Testis (tissue), 3 donors: Measurements from ENCODE around the gene SKIC2. TPM values are rescaled to one million over a fixed set of nuclear protein-coding genes. Genes with fewer than 3 reads are reported as not detected.

Source experiments
- DNase-seq: peaks from one replicate; pipeline ENCODE4 v3.0.0-alpha.2; 2019
- H3K27ac ChIP-seq, 2 donors: fragments of 200-600 bp; sonication (generic); one replicate each; pipeline ENCODE4 v1.5.1; 2019
- H3K27me3 ChIP-seq: fragments of 200-600 bp; sonication (generic); one replicate; pipeline ENCODE4 v1.5.1; 2019
- H3K36me3 ChIP-seq: fragments of 200-600 bp; sonication (generic); one replicate; pipeline ENCODE4 v1.5.1; 2017; ENCODE audit warnings: low read depth; ENCODE audit errors: missing control alignments
- H3K4me1 ChIP-seq: fragments of 200-600 bp; sonication (generic); one replicate; pipeline ENCODE4 v1.5.1; 2019
- H3K4me3 ChIP-seq, 2 donors: fragments of 200-600 bp; sonication (generic); one replicate each; pipeline ENCODE4 v1.5.1; 2017 to 2019
- H3K9me3 ChIP-seq: fragments of 200-600 bp; sonication (generic); one replicate; pipeline ENCODE4 v1.5.1; 2017
- POLR2A ChIP-seq: fragments of 450-650 bp; IDR thresholded peaks from one replicate; pipeline ENCODE4 v1.6.1; 2017; ENCODE audit warnings: antibody characterized with exemption, mild to moderate bottlenecking, moderate library complexity
- WGBS, 2 donors: methylation state at CpG; one replicate each; pipeline ENCODE4 v1.1.5; 2018; 5-methylcytosine and 5-hydroxymethylcytosine counted together
- intact Hi-C: fragments of 100-400 bp; cut with DNase I; formaldehyde crosslinking; loops from one replicate; pipeline ENCODE4 v1.15.1; 2023; ENCODE audit warnings: low total_unique reads
- polyA plus RNA-seq: library from polyadenylated mRNA; stranded (reverse); fragments of 350-450 nt; fragmentation: Illumina TruSeq; extraction: RNeasy Lipid Tissue Mini Kit (QIAGEN cat#74804); gene quantifications from one replicate; pipeline ENCODE4 v1.2.3, GENCODE V29; 2014; ENCODE audit warnings: low read depth, low replicate concordance; ENCODE audit not compliant: insufficient read depth
- total RNA-seq, 2 donors: library from RNA; depleted of rRNA; stranded (reverse); fragments of >200 nt; gene quantifications; one replicate each; pipeline ENCODE4 v1.2.3, GENCODE V29; 2016
- TF ChIP-seq, protein P1 (sequence below), 3 experiments: fragments of 450-650 bp in 2 of 3; fragments of 200-600 bp in 1 of 3; sonication (generic) in 1 of 3; IDR thresholded peaks; one replicate each; pipeline ENCODE4 v1.5.1; 2016 to 2019; ENCODE audit warnings: antibody characterized with exemption in 3 of 3, mild to moderate bottlenecking in 2 of 3, moderate library complexity in 1 of 3

The SKIC2 gene
- total and polyA plus RNA-seq, 3 donors from 2014 or later: 39.6 to 73.0 (median 59.2) TPM

DNA sequence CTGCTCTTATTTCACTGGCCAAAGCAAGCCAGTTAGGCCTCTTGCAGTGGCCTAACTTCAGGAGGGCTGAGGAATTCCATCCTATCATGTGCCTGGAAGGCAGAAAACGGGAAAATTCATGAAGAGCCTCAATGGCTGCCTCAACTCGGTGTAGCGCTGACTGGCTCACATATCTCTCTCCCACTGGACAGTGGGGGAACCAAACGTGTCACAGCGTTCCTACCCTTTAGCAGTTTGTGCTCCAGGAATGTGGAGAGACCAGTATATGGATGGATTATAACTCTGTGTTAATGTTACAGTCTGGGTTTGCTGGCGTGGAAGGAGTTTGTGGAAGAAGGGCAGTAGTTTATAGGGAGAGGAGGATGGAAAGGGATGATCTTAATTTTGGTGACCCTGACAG lies 43.2 kb upstream of the SKIC2 start:
- no peak overlapping the region for H3K4me3 ChIP-seq
- no peak overlapping the region for H3K27ac ChIP-seq
- no peaks in the 10 kb centered on the region for H3K36me3 ChIP-seq
- H3K27me3 ChIP-seq: no peaks in the 10 kb centered on the region
- TF ChIP-seq POLR2A: no peak
- TF ChIP-seq, protein P1, sequence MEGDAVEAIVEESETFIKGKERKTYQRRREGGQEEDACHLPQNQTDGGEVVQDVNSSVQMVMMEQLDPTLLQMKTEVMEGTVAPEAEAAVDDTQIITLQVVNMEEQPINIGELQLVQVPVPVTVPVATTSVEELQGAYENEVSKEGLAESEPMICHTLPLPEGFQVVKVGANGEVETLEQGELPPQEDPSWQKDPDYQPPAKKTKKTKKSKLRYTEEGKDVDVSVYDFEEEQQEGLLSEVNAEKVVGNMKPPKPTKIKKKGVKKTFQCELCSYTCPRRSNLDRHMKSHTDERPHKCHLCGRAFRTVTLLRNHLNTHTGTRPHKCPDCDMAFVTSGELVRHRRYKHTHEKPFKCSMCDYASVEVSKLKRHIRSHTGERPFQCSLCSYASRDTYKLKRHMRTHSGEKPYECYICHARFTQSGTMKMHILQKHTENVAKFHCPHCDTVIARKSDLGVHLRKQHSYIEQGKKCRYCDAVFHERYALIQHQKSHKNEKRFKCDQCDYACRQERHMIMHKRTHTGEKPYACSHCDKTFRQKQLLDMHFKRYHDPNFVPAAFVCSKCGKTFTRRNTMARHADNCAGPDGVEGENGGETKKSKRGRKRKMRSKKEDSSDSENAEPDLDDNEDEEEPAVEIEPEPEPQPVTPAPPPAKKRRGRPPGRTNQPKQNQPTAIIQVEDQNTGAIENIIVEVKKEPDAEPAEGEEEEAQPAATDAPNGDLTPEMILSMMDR (IDR thresholded peaks at IDR 0.05): no peak
- intact Hi-C loops: no loop called here
- no peaks in the 10 kb centered on the region for H3K9me3 ChIP-seq
- 77 to 78% methylated on average over 6 of the region's 6 CpGs for WGBS, 2 donors
- H3K4me1 ChIP-seq: peaks cover 2% of the 10 kb centered on the region
- no peak for DNase-seq

DNA sequence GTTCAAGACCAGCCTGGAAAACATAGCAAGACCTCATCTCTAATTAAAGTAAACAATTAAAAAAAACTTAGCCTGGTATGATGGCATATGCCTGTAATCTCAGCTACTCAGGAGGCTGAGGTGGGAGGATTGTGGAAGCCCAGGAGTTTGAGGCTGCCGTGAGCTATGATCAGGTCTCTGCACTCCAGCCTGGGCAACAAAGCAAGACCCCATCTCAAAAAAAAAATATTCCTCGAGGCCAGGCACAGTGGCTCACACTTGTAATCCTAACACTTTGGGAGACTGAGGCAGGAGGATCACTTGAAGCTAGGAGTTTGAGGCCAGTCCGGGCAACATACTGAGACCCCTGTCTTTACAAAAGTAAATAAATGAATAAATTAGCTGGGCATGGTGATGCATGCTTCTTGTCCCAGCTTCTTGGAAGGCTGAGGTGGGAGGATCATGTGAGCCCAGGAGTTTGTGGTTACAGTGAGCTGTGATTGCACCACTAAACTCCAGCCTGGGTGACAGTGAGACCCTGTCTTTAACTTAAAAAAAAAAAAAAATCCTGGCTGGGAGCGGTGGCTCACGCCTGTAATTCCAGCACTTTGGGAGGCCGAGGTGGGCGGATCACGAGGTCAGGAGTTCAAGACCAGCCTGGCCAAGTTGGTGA lies 40.8 kb upstream of the SKIC2 start:
- no peak for DNase-seq
- WGBS, 2 donors: 81 to 87% methylated on average over 8 of the region's 8 CpGs

DNA sequence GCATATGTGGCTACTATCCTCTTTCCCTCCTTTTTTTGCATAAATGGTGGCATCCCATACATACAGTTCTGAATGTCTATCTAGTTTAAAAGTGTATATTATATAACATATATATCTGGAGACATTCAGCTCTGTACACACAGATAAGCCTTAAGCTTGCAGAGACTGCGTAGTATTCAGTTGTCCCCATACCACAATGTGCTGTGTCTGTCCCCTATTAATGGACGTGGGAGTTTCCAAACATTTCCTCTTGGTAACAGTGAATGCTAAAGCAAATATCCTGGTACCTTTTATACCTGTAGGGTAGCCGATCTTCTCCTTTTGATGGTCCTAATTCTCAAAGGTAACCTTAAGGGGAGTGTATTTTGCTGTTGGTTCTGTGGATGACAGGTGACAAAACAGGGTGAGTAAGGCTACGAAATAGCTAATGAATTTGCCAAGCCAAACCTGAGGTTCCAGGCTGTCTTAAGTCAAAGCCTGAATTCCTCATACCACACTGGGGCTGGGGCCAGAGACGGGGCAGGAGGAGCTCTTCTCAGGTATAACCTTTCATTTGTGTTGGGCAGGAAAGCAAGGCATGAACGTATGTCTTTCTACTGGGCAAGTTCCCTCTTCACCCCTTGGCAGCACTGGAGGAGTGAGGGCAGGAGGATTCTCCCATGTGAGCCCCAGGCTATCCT lies 39.2 kb upstream of the SKIC2 start:
- 82 to 86% methylated on average over 6 of the region's 6 CpGs for WGBS, 2 donors
- Histone ChIP-seq H3K4me1 (peaks cover 2% of the 10 kb centered on the region), H3K36me3 (no peaks in the 10 kb centered on the region), H3K9me3 (no peaks in the 10 kb centered on the region), H3K27ac (no peak overlapping the region), H3K27me3 (no peaks in the 10 kb centered on the region), H3K4me3 (no peak overlapping the region)
- DNase-seq: no peak
- intact Hi-C loops: no loop called here
- TF ChIP-seq POLR2A: no peak
- TF ChIP-seq, protein P1 (IDR thresholded peaks at IDR 0.05): no peak

More for the DNA sequence above, 40.8 kb upstream of the SKIC2 start:
- TF ChIP-seq POLR2A: no peak
- TF ChIP-seq, protein P1 (IDR thresholded peaks at IDR 0.05): no peak
- no peaks in the 10 kb centered on the region for H3K9me3 ChIP-seq
- H3K27ac ChIP-seq: no peak overlapping the region
- H3K27me3 ChIP-seq: no peaks in the 10 kb centered on the region
- intact Hi-C loops: no loop called here
- H3K4me3 ChIP-seq: no peak overlapping the region
- no peaks in the 10 kb centered on the region for H3K36me3 ChIP-seq
- H3K4me1 ChIP-seq: peaks cover 2% of the 10 kb centered on the region

DNA sequence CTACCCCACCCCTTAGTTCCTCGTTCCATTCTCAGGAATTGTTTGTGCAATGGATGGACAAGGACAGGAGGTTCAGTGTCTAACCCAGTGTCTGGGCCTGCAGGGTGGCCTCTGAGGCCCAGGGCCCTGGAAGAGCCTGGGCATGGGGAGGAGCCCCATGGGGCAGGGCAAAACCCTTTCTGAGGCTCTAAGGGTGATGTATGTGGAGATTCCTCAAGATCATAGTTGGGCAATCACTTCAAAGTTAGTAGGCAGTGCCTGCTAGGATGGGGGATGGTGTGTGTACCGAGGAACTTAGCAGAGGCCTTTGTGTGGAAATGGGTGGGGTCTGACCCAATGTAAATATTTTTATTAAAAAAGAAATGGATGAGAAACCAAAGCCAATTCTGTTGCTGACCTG lies 38.2 kb upstream of the SKIC2 start:
- H3K27ac ChIP-seq: no peak overlapping the region
- intact Hi-C loops: no loop called here
- no peak for TF ChIP-seq POLR2A
- TF ChIP-seq, protein P1 (IDR thresholded peaks at IDR 0.05): no peak
- H3K27me3 ChIP-seq: no peaks in the 10 kb centered on the region
- peaks cover 2% of the 10 kb centered on the region for H3K4me1 ChIP-seq
- no peak overlapping the region for H3K4me3 ChIP-seq
- no peaks in the 10 kb centered on the region for H3K36me3 ChIP-seq
- no peaks in the 10 kb centered on the region for H3K9me3 ChIP-seq
- 73 to 87% methylated on average over 2 of the region's 2 CpGs for WGBS, 2 donors
- no peak for DNase-seq

DNA sequence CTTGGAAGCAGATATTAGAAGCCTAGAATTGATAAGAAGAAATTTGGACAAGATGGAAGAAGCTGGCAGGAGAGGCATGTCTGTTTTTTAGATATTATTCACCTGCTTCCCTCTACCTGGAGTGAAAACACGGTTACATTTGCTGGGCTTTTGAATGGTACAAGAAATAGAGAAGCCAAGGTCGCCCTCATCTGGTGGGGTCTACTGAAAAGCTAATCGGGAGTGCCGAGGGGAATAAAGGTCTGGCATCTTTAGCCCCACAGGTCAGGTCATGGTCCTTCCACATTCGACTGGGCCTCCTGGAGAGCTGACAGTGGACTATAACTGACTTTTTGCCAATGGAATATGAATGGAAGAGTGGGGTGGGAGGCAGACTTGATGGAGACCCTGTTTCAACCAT lies 36.0 kb upstream of the SKIC2 start:
- Histone ChIP-seq H3K4me1 (no peaks in the 10 kb centered on the region), H3K9me3 (no peaks in the 10 kb centered on the region), H3K27ac (no peak overlapping the region), H3K4me3 (no peak overlapping the region), H3K36me3 (no peaks in the 10 kb centered on the region), H3K27me3 (no peaks in the 10 kb centered on the region)
- peak; percentile 43 for DNase-seq
- WGBS, 2 donors: 31 to 40% methylated on average over 5 of the region's 5 CpGs
- intact Hi-C loops: no loop called here
- TF ChIP-seq, protein P1 (IDR thresholded peaks at IDR 0.05): no peak
- TF ChIP-seq POLR2A: no peak
